ENCODE data around the gene FAM53B.

GRCh38 chr10:124578231-124579010 is 165.8 kb downstream of the FAM53B start:
- no peak for TF ChIP-seq CTCF (IDR thresholded peaks at IDR 0.05)
- TF ChIP-seq POLR2A (IDR thresholded peaks at IDR 0.05): no peak
